Liver (tissue), 3 donors: ENCODE results near the gene MIPEP.

ENCODE experiments used
- EGR1 ChIP-seq, 2 donors: IDR thresholded peaks; 2 replicates each; pipeline ENCODE4 v1.6.1; 2016 to 2018; ENCODE audit warnings: antibody characterized with exemption in 2 of 2, low read depth in 2 of 2
- FOXA1 ChIP-seq: IDR thresholded peaks from 2 replicates; pipeline ENCODE4 v1.6.1; 2016; ENCODE audit warnings: antibody characterized with exemption
- GABPA ChIP-seq, 2 donors: IDR thresholded peaks in 1 of 2; conservative IDR thresholded peaks in 1 of 2; 2 replicates each; pipeline ENCODE4 v1.6.1; 2016; ENCODE audit warnings: antibody characterized with exemption in 2 of 2, mild to moderate bottlenecking in 1 of 2, moderate library complexity in 1 of 2
- JUND ChIP-seq, 2 donors: IDR thresholded peaks; 2 replicates each; pipeline ENCODE4 v1.6.1; 2016; ENCODE audit warnings: antibody characterized with exemption in 2 of 2
- NR2F2 ChIP-seq: IDR thresholded peaks from 2 replicates; pipeline ENCODE4 v1.6.1; 2016; ENCODE audit warnings: antibody characterized with exemption
- RAD21 ChIP-seq, 2 donors: IDR thresholded peaks; 2 replicates each; pipeline ENCODE4 v1.6.1; 2016; ENCODE audit warnings: antibody characterized with exemption in 2 of 2, mild to moderate bottlenecking in 2 of 2
- SP1 ChIP-seq: IDR thresholded peaks from 2 replicates; pipeline ENCODE4 v1.6.1; 2018; ENCODE audit warnings: antibody characterized with exemption, mild to moderate bottlenecking
- TAF1 ChIP-seq: conservative IDR thresholded peaks from 2 replicates; pipeline ENCODE4 v1.6.1; 2016; ENCODE audit warnings: antibody characterized with exemption, mild to moderate bottlenecking
- YY1 ChIP-seq: IDR thresholded peaks from 2 replicates; pipeline ENCODE4 v1.6.1; 2016; ENCODE audit warnings: antibody characterized with exemption, mild to moderate bottlenecking
- TF ChIP-seq, protein P1 (sequence below): IDR thresholded peaks from 2 replicates; pipeline ENCODE4 v1.6.1; 2016; ENCODE audit warnings: antibody characterized with exemption, mild to moderate bottlenecking
- TF ChIP-seq, protein P2 (sequence below): IDR thresholded peaks from 2 replicates; pipeline ENCODE4 v1.6.1; 2016; ENCODE audit warnings: antibody characterized with exemption
- TF ChIP-seq, protein P3 (sequence below): IDR thresholded peaks from 2 replicates; pipeline ENCODE4 v1.6.1; 2016; ENCODE audit warnings: antibody characterized with exemption
- TF ChIP-seq, protein P4 (sequence below): fragments of 150-350 bp; IDR thresholded peaks from 2 replicates; pipeline ENCODE4 v1.5.1; 2017; ENCODE audit warnings: improper control_type of control experiment, low read depth, low read length; ENCODE audit not compliant: missing input control
- donor health status: healthy.
- donor health status: healthy.

DNA sequence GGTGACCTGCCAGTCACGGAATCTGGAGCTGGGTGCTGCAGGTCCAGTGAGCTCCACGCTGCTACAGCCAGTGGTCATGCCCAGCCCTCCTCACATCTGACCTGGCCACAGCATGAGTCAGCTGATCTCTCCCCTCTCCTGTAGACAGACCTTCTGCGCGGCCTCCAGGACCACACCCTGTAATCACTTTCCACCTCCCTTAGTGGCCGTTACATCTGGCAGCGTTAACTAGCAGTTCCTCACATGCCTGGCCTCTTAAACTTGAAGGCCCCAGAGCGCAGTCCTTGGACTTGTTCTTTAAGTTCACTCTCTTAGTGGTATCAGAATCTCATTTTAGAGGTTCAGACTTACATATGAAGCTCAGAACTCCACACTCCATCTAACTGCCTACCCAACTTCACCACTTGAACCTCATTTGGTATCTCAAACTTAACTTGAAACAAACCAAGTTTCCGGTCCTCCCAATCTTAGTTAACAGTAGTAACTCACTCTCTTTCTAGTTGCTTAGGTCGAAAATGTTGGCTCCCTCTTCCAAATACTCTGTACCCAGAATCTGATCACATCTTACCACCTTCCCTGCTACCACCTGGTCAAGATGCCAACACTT, 22.7 kb downstream of the MIPEP start:
- TF ChIP-seq, protein P1, sequence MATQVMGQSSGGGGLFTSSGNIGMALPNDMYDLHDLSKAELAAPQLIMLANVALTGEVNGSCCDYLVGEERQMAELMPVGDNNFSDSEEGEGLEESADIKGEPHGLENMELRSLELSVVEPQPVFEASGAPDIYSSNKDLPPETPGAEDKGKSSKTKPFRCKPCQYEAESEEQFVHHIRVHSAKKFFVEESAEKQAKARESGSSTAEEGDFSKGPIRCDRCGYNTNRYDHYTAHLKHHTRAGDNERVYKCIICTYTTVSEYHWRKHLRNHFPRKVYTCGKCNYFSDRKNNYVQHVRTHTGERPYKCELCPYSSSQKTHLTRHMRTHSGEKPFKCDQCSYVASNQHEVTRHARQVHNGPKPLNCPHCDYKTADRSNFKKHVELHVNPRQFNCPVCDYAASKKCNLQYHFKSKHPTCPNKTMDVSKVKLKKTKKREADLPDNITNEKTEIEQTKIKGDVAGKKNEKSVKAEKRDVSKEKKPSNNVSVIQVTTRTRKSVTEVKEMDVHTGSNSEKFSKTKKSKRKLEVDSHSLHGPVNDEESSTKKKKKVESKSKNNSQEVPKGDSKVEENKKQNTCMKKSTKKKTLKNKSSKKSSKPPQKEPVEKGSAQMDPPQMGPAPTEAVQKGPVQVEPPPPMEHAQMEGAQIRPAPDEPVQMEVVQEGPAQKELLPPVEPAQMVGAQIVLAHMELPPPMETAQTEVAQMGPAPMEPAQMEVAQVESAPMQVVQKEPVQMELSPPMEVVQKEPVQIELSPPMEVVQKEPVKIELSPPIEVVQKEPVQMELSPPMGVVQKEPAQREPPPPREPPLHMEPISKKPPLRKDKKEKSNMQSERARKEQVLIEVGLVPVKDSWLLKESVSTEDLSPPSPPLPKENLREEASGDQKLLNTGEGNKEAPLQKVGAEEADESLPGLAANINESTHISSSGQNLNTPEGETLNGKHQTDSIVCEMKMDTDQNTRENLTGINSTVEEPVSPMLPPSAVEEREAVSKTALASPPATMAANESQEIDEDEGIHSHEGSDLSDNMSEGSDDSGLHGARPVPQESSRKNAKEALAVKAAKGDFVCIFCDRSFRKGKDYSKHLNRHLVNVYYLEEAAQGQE = no peak
- TF ChIP-seq YY1 (no peak), RAD21 (IDR thresholded peaks at IDR 0.05) (no peak), JUND (IDR thresholded peaks at IDR 0.05) (no peak), EGR1 (IDR thresholded peaks at IDR 0.05; ENCODE audit: low read depth in 2 of 2) (no peak), GABPA (IDR thresholded peaks at IDR 0.05 in 1 of 2, conservative IDR thresholded peaks at IDR 0.05 in 1 of 2) (no peak), FOXA1 (no peak), NR2F2 (no peak), TAF1 (no peak), SP1 (no peak)
- TF ChIP-seq, protein P2, sequence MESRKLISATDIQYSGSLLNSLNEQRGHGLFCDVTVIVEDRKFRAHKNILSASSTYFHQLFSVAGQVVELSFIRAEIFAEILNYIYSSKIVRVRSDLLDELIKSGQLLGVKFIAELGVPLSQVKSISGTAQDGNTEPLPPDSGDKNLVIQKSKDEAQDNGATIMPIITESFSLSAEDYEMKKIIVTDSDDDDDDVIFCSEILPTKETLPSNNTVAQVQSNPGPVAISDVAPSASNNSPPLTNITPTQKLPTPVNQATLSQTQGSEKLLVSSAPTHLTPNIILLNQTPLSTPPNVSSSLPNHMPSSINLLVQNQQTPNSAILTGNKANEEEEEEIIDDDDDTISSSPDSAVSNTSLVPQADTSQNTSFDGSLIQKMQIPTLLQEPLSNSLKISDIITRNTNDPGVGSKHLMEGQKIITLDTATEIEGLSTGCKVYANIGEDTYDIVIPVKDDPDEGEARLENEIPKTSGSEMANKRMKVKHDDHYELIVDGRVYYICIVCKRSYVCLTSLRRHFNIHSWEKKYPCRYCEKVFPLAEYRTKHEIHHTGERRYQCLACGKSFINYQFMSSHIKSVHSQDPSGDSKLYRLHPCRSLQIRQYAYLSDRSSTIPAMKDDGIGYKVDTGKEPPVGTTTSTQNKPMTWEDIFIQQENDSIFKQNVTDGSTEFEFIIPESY = no peak
- TF ChIP-seq, protein P3, sequence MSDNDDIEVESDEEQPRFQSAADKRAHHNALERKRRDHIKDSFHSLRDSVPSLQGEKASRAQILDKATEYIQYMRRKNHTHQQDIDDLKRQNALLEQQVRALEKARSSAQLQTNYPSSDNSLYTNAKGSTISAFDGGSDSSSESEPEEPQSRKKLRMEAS = no peak
- TF ChIP-seq, protein P4, sequence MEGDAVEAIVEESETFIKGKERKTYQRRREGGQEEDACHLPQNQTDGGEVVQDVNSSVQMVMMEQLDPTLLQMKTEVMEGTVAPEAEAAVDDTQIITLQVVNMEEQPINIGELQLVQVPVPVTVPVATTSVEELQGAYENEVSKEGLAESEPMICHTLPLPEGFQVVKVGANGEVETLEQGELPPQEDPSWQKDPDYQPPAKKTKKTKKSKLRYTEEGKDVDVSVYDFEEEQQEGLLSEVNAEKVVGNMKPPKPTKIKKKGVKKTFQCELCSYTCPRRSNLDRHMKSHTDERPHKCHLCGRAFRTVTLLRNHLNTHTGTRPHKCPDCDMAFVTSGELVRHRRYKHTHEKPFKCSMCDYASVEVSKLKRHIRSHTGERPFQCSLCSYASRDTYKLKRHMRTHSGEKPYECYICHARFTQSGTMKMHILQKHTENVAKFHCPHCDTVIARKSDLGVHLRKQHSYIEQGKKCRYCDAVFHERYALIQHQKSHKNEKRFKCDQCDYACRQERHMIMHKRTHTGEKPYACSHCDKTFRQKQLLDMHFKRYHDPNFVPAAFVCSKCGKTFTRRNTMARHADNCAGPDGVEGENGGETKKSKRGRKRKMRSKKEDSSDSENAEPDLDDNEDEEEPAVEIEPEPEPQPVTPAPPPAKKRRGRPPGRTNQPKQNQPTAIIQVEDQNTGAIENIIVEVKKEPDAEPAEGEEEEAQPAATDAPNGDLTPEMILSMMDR = no peak
